Cardiac muscle cell (in vitro differentiated cells and primary cell): ENCODE measurements around the gene ATP8B1. TPM values are rescaled to one million over a fixed set of nuclear protein-coding genes. Genes with fewer than 3 reads are reported as not detected.
A peak's percentile ranks its signal among the peaks of the same experiment; 100 is the strongest.
"Not testable (repeated sequence)": the region's sequence is repeated elsewhere in the genome, so short reads cannot be mapped to it uniquely, and the experiment has no call there.

Source experiments
- DNase-seq, 2 donors: peaks; one replicate each; pipeline versions ENCODE4 v3.0.0 to v3.0.0-alpha.2; 2010 to 2017; ENCODE audit warnings: low read depth in 1 of 2, low spot score in 1 of 2
- H3K27ac ChIP-seq: fragments of 200-600 bp; sonication (generic); 2 replicates; pipeline ENCODE4 v1.5.1; 2016
- H3K27me3 ChIP-seq: fragments of 200-600 bp; sonication (generic); 2 replicates; pipeline ENCODE4 v1.6.0; 2016; ENCODE audit warnings: control low read depth
- H3K36me3 ChIP-seq: fragments of 200-600 bp; sonication (generic); 2 replicates; pipeline ENCODE4 v1.5.1; 2016; ENCODE audit warnings: control low read depth
- H3K4me1 ChIP-seq: fragments of 200-600 bp; sonication (generic); 2 replicates; pipeline ENCODE4 v1.8.1; 2017; ENCODE audit warnings: low read depth, mild to moderate bottlenecking, mixed run types
- H3K4me3 ChIP-seq: fragments of 200-600 bp; sonication (generic); 2 replicates; pipeline ENCODE4 v1.5.1; 2016; ENCODE audit warnings: mild to moderate bottlenecking
- H3K9me3 ChIP-seq: fragments of 200-600 bp; sonication (generic); 2 replicates; pipeline ENCODE4 v1.5.1; 2017; ENCODE audit warnings: low read depth, mild to moderate bottlenecking, control low read depth
- polyA plus RNA-seq: library from polyadenylated mRNA; unstranded; fragments of >200 nt; fragmentation: Nextera tagmentation; extraction: Ambion mirVana; gene quantifications from 2 replicates; pipeline ENCODE4 v1.2.1, GENCODE V29; 2016
- total RNA-seq: library from RNA; depleted of rRNA; stranded (reverse); fragments of >200 nt; gene quantifications from 2 replicates; pipeline ENCODE4 v1.2.3, GENCODE V29; 2016
- TF ChIP-seq, protein P1 (sequence below): IDR thresholded peaks from 2 replicates; pipeline ENCODE4 v1.5.1; 2012; ENCODE audit warnings: low read depth, mild to moderate bottlenecking, low read length

Gene ATP8B1
- total and polyA plus RNA-seq, 2 experiments from 2014 or later, result 0.17 to 0.21 TPM

DNA sequence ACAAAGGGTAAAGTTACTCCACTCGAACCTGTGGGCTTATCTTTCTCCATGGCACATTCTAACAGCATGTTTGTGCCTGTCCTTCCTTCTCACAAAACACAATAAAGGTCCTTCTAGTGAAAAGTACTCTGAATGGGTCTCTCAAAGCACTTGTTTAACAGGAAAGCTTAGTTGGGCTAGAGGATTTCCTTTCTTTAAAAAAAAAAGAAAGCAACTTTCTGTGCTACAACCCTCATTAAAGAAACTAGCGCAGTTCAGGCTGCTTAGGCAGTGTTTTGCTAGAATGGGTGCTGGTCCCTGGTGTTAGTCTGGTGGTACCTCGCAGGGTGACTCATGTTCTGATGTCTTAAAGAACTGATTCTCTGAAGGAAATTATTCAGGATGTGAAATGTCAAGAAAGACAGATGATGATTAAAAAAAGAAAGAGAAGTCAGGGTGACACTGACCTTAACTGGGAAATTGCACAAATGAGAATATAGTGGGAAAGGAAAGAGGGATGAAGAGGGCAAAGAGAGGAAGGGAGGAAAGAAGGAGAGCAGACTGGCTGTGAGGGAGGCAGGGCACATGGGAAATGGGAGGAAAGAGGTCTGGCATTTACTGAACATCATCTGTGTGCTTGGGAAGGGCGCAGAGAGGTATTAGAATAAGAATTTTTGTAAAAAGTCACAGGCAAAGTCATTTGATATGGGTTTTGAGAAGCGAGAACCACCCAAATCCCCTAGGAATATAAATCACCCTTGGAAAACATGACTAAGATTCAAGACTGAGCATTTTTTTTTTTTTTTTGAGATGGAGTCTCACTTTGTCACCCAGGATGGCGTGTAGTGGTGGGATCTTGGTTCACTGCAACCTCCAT is 74.9 kb downstream of the ATP8B1 start:
- H3K4me1 ChIP-seq, result no peaks in the 10 kb centered on the region
- no peak overlapping the region for H3K4me3 ChIP-seq
- peak in 1 of 2 donors; percentile 29 for DNase-seq
- no peaks in the 10 kb centered on the region for H3K27me3 ChIP-seq
- H3K27ac ChIP-seq, result no peak overlapping the region
- TF ChIP-seq, protein P1, sequence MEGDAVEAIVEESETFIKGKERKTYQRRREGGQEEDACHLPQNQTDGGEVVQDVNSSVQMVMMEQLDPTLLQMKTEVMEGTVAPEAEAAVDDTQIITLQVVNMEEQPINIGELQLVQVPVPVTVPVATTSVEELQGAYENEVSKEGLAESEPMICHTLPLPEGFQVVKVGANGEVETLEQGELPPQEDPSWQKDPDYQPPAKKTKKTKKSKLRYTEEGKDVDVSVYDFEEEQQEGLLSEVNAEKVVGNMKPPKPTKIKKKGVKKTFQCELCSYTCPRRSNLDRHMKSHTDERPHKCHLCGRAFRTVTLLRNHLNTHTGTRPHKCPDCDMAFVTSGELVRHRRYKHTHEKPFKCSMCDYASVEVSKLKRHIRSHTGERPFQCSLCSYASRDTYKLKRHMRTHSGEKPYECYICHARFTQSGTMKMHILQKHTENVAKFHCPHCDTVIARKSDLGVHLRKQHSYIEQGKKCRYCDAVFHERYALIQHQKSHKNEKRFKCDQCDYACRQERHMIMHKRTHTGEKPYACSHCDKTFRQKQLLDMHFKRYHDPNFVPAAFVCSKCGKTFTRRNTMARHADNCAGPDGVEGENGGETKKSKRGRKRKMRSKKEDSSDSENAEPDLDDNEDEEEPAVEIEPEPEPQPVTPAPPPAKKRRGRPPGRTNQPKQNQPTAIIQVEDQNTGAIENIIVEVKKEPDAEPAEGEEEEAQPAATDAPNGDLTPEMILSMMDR, result no peak
- H3K36me3 ChIP-seq, result no peaks in the 10 kb centered on the region
- no peaks in the 10 kb centered on the region for H3K9me3 ChIP-seq

GRCh38 chr18:57719211-57719935 is 83.7 kb downstream of the ATP8B1 start:
- not testable (repeated sequence) for H3K36me3 ChIP-seq, DNase-seq, H3K9me3 ChIP-seq, H3K4me3 ChIP-seq, H3K27ac ChIP-seq, H3K27me3 ChIP-seq, H3K4me1 ChIP-seq

- TF ChIP-seq, protein P1, result no peak
- Histone ChIP-seq H3K27ac (no peak overlapping the region), H3K9me3 (no peaks in the 10 kb centered on the region), H3K4me3 (no peak overlapping the region), H3K4me1 (no peaks in the 10 kb centered on the region), H3K27me3 (no peaks in the 10 kb centered on the region), H3K36me3 (no peaks in the 10 kb centered on the region)
- no peak for DNase-seq
Measured at GRCh38 chr18:57716549-57716948, 86.6 kb downstream of the ATP8B1 start.

GRCh38 chr18:57715671-57716070 is 87.4 kb downstream of the ATP8B1 start:
- TF ChIP-seq, protein P1, result no peak
- Histone ChIP-seq H3K27me3 (no peaks in the 10 kb centered on the region), H3K4me3 (no peak overlapping the region), H3K36me3 (no peaks in the 10 kb centered on the region), H3K9me3 (no peaks in the 10 kb centered on the region), H3K27ac (no peak overlapping the region), H3K4me1 (no peaks in the 10 kb centered on the region)
- no peak for DNase-seq

GRCh38 chr18:57715073-57715472 is 88.0 kb downstream of the ATP8B1 start:
- no peaks in the 10 kb centered on the region for H3K36me3 ChIP-seq
- no peaks in the 10 kb centered on the region for H3K27me3 ChIP-seq
- TF ChIP-seq, protein P1, result no peak
- no peaks in the 10 kb centered on the region for H3K9me3 ChIP-seq
- DNase-seq, result no peak
- no peaks in the 10 kb centered on the region for H3K4me1 ChIP-seq
- no peak overlapping the region for H3K4me3 ChIP-seq
- no peak overlapping the region for H3K27ac ChIP-seq

- H3K9me3 ChIP-seq, result no peaks in the 10 kb centered on the region
- no peaks in the 10 kb centered on the region for H3K36me3 ChIP-seq
- H3K27me3 ChIP-seq, result no peaks in the 10 kb centered on the region
- no peak overlapping the region for H3K4me3 ChIP-seq
- DNase-seq, result no peak
- TF ChIP-seq, protein P1, result no peak
- no peaks in the 10 kb centered on the region for H3K4me1 ChIP-seq
- no peak overlapping the region for H3K27ac ChIP-seq
Measured at GRCh38 chr18:57710226-57710625, 92.9 kb downstream of the ATP8B1 start.
